Brain microvascular endothelial cell (primary cell): ENCODE data around the gene SVOP.
"Not testable (repeated sequence)": the region's sequence is repeated elsewhere in the genome, so short reads cannot be mapped to it uniquely, and the experiment has no call there.

Source experiments
- DNase-seq: peaks from one replicate; pipeline ENCODE4 v3.0.0-alpha.2; 2020
- H3K27ac ChIP-seq: fragments of 250-450 bp; sonication (Bioruptor Pico); 2 replicates; pipeline ENCODE4 v1.5.1; 2020; ENCODE audit warnings: mild to moderate bottlenecking, moderate library complexity
- H3K27me3 ChIP-seq: fragments of 250-450 bp; sonication (Bioruptor Pico); replicated peaks from 2 replicates; pipeline ENCODE4 v1.5.1; 2020; ENCODE audit warnings: mild to moderate bottlenecking
- H3K36me3 ChIP-seq: fragments of 250-450 bp; sonication (Bioruptor Pico); replicated peaks from 2 replicates; pipeline ENCODE4 v1.5.1; 2020; ENCODE audit warnings: mild to moderate bottlenecking
- H3K4me3 ChIP-seq: 2 replicates; pipeline ENCODE4 v1.5.1; 2011; ENCODE audit warnings: low read depth, mild to moderate bottlenecking, control low read depth, low read length, moderate library complexity
- CTCF ChIP-seq: IDR thresholded peaks from 2 replicates; pipeline ENCODE4 v1.5.1; 2011; ENCODE audit warnings: low read depth, mild to moderate bottlenecking, moderate library complexity, low read length, control low read depth, inconsistent platforms; ENCODE audit errors: missing control alignments
- in situ Hi-C: cut with HindIII; loops from 2 replicates; pipeline ENCODE4 v1.10.0; 2017; ENCODE audit warnings: low sequenced_read_pairs, low pct_ligation_motif_present

Gene SVOP

DNA sequence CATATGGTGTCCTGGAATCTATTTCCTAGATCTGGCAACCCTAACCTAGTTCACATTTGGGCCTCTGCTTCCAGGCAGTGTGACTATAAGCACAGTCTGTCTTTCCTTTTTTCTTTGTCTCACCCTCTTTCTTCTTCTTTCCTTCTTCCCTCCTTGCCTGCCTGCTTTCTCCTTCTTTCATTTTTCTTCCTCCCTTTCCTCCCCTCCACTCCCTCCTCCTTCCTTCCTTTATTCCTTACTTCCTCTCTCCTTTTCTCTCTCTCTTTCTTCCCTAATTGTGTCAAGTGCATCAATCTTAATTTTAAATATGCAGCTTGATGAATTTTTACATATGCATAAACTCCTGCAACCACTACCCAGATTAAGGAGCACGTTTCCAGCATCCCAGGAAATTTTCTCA is 145.6 kb downstream of the SVOP start:
- Histone ChIP-seq H3K27ac (no peak overlapping the region), H3K27me3 (no peaks in the 10 kb centered on the region), H3K4me3 (no peak overlapping the region), H3K36me3 (no peaks in the 10 kb centered on the region)
- no peak for DNase-seq
- in situ Hi-C loops = no loop called here
- TF ChIP-seq CTCF = no peak

- Histone ChIP-seq H3K27ac (no peak overlapping the region), H3K36me3 (no peaks in the 10 kb centered on the region), H3K27me3 (no peaks in the 10 kb centered on the region), H3K4me3 (no peak overlapping the region)
- in situ Hi-C loops = no loop called here
- TF ChIP-seq CTCF = no peak
- no peak for DNase-seq
These were observed 152.1 kb downstream of the SVOP start for GRCh38 chr12:108868781-108869180.

DNA sequence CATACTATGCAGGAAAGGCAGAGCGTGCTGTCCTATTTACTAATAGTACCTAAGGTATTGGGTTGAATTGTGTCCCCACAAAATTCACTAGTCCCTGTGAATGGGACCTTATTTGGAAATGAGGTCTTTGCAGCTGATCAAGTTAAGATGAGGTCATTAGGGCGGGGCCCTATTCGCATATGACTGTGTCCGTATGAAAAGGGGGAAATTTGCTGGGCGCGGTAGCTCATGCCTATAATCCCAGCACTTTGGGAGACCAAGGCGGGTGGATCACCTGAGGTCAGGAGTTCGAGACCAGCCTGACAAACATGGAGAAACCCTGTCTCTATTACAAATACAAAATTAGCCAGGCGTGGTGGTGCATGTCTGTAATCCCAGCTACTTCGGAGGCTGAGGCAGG is 154.8 kb downstream of the SVOP start:
- in situ Hi-C loops, H3K36me3 ChIP-seq, H3K27me3 ChIP-seq, H3K27ac ChIP-seq, DNase-seq, H3K4me3 ChIP-seq: not testable (repeated sequence)

DNA sequence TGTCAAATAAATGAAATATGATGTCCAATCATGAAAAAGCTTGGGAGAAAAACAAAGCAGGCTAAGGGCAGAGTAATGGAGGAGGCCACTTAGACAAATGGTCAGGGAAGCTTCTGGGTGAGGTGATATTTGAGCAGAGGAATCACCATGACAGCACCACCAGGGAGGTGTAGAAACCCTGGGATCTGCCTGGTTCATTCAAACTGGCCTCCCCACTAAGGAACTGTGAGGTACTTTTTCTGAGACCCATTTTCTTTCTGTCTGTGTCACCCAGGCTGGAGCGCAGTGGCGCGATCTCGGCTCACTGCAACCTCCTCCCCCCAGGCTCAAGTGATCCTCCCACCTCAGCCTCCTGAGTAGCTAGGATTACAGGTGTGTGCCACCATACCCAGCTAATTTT is 155.7 kb downstream of the SVOP start:
- in situ Hi-C loops = no loop called here
- TF ChIP-seq CTCF = no peak
- DNase-seq = no peak

DNA sequence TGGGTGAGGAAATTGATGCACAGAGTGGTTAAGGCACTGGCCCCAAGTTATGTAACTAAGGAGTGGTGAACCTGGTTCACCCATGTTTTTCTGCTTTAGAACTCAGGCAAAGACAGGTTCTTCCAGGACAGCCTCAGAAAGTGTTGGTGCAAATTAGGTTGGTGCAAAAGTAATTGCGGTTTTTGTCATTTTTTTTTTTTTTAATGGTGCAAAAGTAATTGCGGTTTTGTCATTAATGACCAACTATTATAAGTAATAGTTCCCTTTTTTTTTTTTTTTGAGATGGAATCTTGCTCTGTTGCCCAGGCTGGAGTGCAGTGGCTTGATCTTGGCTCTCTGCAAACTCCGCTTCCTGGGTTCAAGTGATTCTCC is 158.3 kb downstream of the SVOP start:
- in situ Hi-C loops = no loop called here
- H3K27ac ChIP-seq = no peak overlapping the region

More for the DNA sequence above, 155.7 kb downstream of the SVOP start:
- Histone ChIP-seq H3K4me3 (no peak overlapping the region), H3K36me3 (no peaks in the 10 kb centered on the region), H3K27ac (no peak overlapping the region), H3K27me3 (no peaks in the 10 kb centered on the region)

DNA sequence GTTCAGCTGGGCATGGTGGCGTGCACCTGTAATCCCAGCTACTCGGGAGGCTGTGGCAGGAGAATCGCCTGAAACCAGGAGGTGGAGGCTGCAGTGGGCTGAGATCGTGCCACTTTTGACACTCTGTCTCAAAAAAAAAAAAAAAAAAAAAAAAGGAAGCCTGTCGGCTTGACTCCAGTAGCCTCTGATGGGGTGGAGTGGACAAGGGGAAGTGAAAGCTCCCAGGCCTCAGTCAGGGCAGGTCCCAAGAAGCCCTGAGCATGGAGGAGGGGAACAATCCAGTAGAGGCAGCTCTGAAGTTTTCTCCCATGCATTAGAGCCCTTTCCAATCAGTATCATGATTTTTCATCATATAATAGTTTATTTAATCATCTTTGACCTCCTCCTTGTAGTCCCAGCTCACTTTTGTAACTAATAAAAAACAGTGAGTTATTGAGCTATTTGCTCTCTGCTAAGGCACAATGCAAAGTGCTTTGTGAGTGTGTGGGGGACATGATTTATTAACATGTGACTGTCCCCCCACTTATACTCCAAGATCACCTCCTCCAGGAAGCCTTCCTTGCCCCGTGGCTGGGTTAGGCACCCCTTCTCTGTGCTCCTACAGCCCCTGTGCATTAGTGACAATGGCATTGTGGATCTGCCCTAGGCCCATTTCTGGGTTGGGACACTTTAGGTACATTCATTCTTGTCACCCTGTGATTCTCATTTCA is 158.8 kb downstream of the SVOP start:
- no peak for TF ChIP-seq CTCF
- Histone ChIP-seq H3K36me3 (no peaks in the 10 kb centered on the region), H3K4me3 (no peak overlapping the region), H3K27ac (no peak overlapping the region), H3K27me3 (no peaks in the 10 kb centered on the region)
- in situ Hi-C loops = no loop called here
- no peak for DNase-seq

More for the DNA sequence above, 158.3 kb downstream of the SVOP start:
- no peaks in the 10 kb centered on the region for H3K27me3 ChIP-seq
- no peak for DNase-seq
- H3K4me3 ChIP-seq = no peak overlapping the region
- H3K36me3 ChIP-seq = no peaks in the 10 kb centered on the region
- TF ChIP-seq CTCF = no peak
